Ecto neural progenitor cell (in vitro differentiated cells): ENCODE measurements around the gene SEC14L3.

ENCODE experiments used
- DNase-seq: peaks from one replicate; pipeline ENCODE4 v3.0.0-alpha.2; 2018; ENCODE audit warnings: low spot score

Gene SEC14L3

DNA sequence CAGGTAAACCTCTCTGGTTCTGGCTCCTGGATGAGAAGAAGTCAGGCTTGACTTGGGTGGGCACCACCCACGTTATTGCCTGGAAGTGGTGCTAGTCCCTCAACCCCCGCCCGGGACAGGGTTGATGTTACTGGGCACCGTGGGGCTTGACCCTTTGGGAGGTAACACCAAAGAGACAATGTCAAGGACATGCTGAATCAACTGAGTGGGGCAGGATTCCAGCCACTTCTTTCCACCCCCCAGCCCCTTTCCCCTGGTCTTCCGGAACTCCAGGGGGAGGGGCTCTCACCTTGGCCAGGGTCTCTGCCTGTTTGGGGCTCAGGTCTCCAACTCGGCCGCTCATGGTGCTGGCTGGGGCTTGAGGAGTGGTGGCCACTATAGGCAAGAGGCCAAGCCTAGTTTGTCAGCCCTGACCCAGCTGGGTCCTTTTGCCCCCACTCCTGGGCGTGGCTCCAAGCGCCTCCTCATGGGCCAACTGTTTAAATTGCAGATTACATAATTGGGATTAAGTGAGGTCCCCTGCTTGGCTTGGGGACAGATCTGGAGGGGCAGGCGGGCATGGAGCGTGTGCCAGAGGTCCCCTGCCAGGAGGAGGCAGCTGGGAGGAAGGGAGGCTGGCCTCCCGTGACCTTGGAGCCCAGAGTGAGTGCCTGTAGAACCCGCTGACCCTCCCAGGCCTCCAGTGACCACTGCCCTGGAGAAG is at the start of gene SEC14L3:
Gene SEC14L3, minus strand, starts transcription at position 402 of the 703 bp plus-strand sequence. Its CDS starts 59 bp downstream, at position 343.
- no peak for DNase-seq

GRCh38 chr22:30519842-30520425 is 48.1 kb upstream of the SEC14L3 start:
- no peak for DNase-seq

DNA sequence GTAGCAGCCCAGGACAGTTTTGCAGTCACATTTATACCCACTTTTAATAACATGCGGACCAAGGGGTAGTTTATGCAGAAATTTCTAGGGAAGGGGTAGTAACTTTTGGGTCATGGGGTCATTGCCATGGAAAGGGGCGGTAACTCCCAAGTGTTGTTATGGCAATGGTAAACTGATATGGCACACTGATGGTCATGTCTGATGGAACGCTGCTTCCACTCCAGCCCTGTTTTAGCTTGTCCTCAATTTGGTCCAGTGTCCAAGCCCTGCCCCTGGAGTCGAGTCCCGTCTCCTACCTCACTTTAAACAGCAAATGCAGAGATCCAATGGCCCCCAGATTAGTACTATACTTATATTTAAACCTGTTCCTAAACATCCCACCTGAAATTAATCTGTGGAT is 44.9 kb upstream of the SEC14L3 start:
- no peak for DNase-seq

DNA sequence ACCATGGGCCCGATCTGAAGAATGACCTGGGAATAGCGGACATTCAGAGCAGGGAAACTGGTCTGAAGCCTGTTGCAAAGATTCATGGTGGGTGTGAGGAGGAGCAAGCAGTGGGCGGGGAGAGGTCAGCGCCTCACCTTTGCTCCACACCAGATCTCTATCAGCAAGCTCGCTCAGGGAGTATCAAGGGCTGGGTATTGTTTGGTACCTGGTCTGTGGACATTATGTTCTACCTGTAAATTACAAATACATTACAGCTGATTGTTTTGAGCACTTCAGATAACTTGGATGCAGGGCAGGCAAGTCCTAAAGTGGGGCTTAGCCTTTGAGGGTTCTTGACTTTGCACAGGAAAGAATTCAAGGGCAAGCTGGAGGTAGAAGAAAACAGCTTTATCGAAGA is 44.5 kb upstream of the SEC14L3 start:
- no peak for DNase-seq

GRCh38 chr22:30514252-30514651 is 42.4 kb upstream of the SEC14L3 start:
- no peak for DNase-seq

GRCh38 chr22:30513462-30513861 is 41.6 kb upstream of the SEC14L3 start:
- DNase-seq: no peak

DNA sequence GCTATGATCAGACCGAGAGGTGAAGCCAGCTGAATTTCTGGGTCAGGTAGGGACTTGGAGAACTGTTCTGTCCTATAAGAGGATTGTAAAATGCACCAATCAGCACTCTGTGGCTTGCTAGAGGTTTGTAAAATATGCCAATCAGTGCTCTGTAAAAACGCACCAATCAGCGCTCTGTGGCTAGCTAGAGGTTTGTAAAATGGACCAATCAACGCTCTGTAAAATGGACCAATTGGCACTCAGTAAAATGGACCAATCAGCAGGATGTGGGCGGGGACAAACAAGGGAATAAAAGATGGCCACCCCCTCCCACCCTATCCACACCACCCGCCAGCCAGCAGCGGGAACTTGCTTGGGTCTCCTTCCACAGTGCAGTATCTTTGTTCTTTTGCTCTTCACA is 40.1 kb upstream of the SEC14L3 start:
- DNase-seq: no peak

GRCh38 chr22:30511109-30511508 is 39.3 kb upstream of the SEC14L3 start:
- DNase-seq: no peak

DNA sequence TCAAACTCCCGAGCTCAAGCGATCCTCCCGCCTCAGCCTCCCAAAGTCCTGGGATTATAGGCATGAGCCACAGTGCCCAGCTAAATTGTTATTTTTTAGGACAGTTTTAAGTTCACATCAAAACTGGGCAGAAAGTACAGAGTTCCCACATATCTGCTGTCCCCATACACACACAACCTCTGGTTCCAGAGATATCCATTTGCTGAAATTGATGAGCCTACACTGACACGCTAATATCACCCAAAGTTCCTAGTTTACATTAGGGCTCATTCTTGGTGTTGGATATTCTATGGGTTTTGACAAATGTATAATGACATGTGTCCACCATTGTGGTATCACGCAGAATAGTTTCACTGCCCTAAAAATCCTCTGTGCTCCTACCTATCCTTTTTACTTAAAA is 36.4 kb upstream of the SEC14L3 start:
- no peak for DNase-seq

GRCh38 chr22:30507670-30508069 is 35.9 kb upstream of the SEC14L3 start:
- DNase-seq: no peak

GRCh38 chr22:30506507-30506968 is 34.7 kb upstream of the SEC14L3 start:
- no peak for DNase-seq

GRCh38 chr22:30503551-30503950 is 31.7 kb upstream of the SEC14L3 start:
- DNase-seq: no peak

GRCh38 chr22:30502911-30503310 is 31.1 kb upstream of the SEC14L3 start:
- DNase-seq: no peak

- DNase-seq: no peak
Observed at GRCh38 chr22:30502153-30502552, 30.3 kb upstream of the SEC14L3 start.

DNA sequence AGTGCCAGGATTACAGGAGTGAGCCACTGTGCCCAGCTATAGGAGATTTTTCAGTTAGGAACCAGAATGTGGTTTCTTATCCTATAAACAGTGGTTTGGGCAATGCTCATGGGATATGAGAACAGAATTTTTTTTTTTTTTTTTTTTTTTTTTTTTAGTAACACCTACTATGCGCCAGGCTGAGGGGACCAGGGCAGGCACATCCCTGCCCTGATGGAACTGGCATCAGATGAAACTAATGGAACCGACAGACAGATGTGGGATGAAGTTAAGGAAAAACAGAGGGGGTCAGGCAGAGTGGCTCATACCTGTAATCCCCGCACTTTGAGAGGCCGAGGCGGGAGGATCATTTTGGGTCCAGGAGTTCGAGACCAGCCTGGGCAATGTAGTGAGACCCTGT is 28.8 kb upstream of the SEC14L3 start:
- no peak for DNase-seq

DNA sequence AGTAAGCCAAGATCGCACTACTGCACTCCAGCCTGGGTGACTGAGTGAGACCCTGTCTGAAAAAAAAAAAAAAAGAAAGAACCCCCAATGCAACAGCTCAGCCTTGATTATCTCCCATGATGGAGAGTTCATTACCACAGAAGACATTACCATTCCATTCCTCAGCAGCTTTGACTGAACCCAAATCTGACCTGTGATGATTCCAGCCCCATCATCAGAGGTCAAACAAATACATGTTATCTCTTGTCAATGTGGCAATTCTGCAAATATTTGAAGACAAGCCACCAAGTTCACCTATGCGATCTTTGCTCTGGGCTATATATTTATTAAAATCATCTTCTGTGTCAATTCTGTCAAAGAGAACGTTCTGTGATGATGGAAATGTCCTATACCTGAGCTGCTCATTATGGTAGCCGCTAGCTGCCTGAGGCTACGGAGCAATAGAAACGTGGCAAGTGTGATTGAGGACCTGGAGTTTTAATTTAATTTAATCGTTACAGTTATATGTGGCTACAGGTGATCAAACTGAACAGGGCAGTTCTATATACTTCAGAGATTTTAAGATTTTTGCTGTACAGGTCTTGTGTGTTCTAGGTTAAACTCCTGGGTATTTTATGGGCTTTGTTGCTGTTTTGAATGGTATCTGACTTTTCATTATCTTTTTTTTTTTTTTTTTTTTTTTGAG is 25.8 kb upstream of the SEC14L3 start:
- no peak for DNase-seq

GRCh38 chr22:30495041-30495784 is 23.4 kb upstream of the SEC14L3 start:
- no peak for DNase-seq

DNA sequence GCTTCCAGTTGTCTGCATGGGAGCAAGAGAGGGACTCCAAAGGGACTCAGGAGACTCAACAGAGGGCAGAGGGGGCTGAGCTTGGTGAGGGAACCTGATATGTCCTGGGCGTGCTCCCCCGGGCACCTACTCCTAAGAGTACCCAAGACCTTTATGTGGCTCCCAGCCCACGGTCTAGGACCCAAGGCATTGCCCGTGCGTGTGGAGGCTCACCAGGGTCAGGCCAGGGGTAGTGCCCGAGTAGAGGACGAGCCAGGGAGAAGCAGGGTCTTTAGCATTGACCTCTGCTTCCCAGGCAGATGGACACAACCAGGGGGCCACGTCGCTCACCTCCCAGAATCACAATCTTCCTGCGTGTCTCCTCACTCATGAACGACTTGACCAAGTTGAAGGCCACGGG is 20.3 kb upstream of the SEC14L3 start:
- DNase-seq: no peak

GRCh38 chr22:30491381-30491780 is 19.6 kb upstream of the SEC14L3 start:
- no peak for DNase-seq

DNA sequence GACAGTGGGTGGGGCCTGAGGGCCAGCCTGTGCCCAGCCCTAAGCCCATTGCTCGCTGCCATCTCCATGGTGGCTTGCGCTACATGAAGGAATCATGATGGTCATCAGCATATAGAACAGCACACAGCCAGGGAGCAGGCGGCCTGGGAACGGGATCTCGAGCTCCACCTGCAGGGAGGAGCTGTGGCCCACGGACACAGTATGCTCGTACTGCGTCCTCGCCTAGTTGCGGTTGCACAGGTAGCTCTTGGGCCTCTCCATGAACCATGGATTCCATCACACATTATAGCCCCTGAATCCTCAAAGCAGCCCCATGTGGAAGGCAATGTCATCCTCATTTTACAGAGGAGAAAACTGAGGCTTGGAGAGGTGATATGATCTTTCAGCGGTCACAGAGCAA is 18.6 kb upstream of the SEC14L3 start:
- no peak for DNase-seq

DNA sequence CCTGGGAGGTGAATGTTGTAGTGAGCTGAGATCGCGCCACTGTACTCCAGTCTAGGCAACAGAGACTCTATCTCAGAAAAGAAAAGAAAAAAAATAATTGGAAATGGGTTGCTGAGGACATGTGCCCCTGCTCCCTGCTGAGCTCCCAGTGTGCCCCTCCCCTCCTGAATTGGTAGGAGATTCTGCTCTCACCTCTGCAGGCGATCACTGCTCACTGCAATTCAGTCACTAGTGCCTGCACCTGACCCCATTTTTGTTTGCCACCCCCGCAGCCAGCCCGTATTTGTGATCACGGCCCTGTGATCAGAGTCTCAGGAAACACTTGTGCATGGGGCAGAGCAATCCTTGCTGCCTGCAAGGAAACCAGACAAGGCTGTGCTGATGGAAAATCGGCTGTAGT is 16.3 kb upstream of the SEC14L3 start:
- no peak for DNase-seq

GRCh38 chr22:30486661-30487115 is 14.9 kb upstream of the SEC14L3 start:
- DNase-seq: no peak

DNA sequence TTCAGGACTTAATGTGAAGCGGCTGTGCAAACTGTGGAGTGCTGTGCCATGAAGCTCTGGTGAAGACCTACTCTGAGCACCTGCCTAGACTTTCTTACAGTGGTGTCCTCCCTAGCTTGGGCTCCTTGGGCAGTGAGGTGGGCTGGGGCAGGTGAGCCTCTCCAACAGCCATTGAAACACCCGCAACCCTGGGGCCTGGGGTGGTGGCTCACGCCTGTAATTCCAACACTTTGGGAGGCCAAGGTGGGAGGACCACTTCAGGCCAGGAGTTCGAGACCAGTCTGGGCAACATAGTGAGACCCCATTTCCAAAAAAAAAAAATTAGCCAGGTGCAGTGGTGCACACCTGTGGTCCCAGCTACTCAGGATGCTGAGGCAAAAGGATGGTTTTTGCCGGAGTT is 14.3 kb upstream of the SEC14L3 start:
- DNase-seq: no peak
